Stimulated activated CD8-positive, alpha-beta memory T cell treated with anti-CD3 and anti-CD28 coated beads, Interleukin-15, amount 100 ng/mL, for 48 hours (primary cell): ENCODE measurements around the gene GAS1.

Source experiments
- DNase-seq, 2 donors: peaks; one replicate each; pipeline ENCODE4 v3.0.0-alpha.2; 2020; ENCODE audit warnings: low read depth in 2 of 2

The GAS1 gene

DNA sequence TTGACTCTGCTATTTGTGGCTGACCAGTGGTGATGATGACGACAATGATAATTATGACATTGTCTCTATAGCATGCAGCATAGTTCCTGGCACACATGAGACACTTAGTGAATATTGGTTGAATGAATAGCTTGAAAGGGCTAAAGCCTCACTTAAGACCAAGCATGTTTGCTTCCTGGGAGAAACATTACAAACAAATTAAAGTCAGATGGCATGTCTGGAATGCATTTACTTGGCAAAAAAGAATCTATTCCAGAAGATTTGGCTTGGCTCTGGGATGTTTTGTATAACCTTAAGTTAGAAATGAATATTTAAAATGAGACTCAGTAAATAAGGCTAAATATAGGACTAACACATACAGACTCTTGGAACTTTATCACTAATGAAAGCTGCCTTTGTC is 21.6 kb downstream of the GAS1 start:
- no peak for DNase-seq

DNA sequence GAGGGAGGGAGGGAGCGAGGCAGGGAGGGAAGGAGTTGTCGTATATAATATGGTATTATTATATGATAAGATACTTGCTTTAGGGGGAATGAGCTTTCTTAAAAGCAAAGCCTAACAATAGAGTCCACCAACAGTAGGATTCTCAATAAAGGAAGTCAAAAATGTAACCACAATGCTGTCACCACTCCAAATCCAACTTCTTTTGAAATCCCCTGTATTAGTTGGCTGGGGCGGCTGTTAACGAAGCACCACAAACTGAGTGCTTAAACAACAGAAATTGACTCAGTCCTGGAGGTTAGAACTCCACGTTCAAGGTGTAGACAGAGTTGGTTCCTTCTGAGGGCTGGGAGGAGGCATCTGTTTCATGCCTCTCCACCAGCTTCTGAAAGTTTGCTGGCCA is 23.1 kb downstream of the GAS1 start:
- no peak for DNase-seq

DNA sequence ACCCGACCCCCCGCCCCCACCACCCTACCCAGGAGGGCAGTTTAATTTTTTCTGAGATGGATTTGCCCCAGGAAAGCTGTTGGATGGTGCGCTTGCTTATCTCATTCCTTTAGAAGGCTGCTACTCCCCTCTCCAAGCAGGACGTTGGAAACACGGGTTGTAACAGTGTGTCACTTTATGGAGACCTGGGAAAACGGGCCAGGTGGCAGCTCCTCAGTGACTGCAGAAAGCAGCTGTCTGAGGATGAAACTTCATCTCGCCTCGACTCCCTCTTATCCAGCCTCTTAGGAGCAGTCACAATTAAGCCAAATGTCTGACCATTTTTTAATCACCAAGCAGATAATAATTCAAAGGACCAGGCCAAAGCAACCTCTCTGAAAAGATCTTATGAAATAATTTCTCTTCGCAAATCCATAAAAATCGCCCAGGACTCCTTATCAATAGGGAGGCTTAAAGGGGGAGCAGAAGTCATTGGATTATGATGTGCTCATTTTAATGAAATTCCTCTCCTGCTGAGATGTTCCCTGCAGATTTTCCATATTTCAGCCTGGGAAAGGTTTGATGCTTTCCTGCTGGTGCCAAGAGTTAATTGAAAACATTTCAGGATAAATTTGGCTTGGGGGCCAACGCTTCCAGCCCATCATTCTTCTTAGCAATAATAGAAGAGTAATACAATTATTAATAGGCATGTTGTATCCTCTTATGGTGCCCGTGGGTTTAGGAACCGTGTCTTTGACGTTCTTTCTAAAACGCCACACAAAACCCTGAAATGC is 26.0 kb downstream of the GAS1 start:
- no peak for DNase-seq

DNA sequence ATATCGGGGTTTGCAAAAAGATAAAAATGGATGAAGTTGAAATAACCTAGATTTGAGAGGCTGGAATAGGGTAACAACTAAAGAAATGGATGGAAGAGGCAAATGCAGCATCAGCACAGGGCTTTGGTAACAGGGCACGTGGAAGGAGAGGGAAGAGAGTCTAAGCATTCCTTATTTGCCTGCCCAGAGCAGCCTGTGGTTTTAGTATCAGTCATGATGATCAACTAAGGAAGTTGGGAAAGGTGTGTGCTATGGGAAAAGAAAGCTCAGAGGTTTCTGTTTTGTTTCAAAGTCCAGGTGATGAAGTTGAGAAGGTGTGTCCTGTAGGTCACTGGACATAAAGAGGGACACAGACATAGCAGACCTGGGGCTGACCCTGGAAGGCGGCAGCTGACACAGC is 28.8 kb downstream of the GAS1 start:
- no peak for DNase-seq

DNA sequence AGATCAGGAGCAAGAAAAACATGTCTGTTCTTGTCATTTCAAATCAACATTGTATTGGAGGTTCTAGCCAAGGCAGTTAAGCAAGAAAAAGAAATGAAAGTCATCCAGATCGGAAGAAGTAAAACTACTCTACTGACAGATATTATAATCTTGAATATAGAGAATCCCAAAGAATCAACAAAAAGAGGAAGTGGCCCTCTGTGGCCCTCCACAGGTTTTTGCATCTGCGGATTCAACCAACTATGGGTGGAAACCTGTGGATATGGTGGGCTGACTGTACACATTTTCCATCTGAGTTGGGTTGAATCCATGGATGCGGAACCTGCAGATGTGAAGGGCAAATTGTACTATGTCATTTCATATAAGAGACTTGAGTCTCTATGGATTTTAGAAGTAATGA is 35.1 kb downstream of the GAS1 start:
- no peak for DNase-seq

DNA sequence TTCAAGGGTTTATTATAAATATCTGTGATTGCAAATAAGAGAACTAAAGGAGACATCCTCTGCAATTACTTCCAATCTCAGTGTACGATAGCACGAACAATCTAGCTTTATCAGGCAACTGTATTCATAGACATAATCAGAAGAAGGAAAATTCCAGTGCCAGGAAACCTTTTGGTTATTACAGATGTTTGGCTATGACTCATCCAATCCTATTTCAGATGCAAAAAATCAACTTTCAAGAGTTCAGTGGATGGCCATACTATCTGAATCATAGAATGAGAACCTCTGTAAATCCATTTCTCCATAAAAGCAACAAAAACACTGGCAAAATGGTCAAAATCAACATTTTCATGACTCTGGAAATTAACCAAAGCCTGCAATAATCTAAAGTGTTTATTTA is 37.9 kb downstream of the GAS1 start:
- no peak for DNase-seq

DNA sequence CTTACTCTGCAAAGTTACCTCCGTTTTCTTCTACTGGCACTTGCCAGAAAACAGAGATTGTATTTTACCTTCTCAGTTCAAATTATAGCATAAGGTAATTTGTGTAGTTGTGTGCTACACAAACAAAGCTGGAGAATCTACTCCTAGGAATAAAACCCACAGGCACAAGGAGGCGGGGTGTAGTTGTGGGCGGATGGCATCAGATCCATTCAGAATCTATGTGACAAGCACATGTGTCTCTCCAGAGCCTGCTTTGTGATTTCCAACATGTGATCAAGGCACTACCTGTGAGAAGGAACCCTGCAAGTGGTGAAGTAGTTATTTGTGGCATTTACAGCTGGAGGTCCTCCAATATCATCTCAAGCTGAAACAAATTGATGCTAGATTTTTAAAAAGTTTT is 39.0 kb downstream of the GAS1 start:
- DNase-seq = no peak

DNA sequence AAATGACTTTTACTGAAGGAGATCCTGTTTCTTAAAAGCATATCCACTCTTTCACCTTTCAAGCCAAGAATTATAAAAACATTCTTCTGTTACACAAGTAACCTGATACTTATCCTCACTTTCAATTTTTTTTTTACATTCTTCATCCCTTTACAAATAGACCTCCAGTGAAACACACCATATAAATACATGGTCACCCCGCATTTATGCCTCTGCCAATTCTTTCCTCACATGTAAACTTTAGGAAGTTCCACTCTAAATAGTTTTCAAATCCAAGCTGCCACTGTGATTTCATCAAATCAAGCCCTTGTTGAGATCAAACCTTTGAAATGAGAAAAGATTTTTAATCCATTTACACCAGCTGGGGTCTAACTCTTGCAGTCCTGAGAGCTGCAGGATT is 40.0 kb downstream of the GAS1 start:
- DNase-seq = no peak

DNA sequence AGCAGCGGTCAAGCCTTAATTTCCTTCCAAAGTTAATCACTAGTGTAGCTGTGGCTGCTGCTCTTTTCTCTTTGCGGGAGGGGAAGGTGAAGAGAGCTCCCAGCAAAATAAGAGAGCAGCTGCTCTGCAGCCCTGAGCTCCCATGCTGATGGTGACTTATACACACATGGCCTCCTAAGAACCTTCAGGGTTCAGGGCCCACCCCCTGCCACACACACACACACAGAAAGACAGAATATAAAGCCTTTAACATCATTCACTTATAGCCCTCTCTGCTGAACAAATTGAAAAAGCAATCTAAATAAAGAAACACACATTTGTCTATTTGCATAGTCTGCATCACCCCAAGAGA is 43.6 kb downstream of the GAS1 start:
- no peak for DNase-seq

DNA sequence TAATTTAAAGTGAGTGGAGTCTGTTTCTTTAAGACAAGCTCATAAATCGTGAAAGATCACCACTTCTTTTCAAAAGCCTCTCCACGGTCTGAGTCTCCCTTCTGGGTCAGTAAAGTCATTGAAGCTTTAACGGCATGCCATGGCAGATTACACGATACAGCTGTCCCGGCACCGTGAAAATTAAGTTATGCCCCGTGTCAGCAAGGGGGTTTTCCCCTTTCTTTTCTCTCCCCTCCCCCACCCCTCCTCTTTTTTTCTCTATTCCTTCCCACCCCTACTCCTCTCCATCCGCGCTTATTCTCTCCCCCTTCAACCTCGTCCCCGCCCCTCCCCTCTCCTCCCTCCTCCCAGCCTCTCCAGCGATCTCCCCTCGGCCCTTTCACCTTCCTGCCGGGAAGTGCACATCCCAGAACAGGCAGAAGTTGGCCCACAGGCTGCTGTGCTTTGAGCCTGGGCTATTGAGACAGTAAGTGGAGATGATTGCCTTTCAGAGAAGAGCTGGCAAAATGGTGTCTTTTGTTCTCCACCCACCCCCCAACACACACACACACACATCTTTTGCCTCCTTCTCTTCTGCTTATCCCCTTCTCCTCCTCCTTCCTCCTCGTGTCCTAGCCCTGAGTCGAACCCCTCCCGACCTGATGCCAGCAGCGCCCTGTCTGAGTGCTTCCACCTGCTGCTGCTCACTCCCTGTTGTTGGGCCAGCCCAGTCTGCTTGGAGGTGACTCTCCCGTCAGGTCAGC is 44.1 kb downstream of the GAS1 start:
- DNase-seq = no peak

DNA sequence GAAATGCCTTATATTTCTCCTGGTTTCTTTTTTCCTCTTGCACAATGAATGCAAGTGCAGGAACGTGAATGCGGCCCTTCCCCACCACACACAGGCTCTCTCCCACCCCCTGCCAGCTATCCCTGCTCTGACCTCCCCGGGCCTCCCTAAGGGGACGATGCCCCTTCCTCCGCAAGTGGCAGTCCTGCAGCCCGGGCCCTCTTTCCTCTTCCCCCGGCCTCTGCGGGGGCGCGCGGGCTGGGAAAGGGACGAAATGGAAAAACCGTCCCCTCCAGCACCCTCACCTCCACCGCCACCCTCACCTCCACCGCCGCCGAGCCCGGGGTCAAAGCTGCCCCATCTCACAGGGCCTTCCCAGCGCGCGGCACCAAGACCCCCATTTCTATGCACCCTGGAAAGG is 44.7 kb downstream of the GAS1 start:
- DNase-seq = no peak

DNA sequence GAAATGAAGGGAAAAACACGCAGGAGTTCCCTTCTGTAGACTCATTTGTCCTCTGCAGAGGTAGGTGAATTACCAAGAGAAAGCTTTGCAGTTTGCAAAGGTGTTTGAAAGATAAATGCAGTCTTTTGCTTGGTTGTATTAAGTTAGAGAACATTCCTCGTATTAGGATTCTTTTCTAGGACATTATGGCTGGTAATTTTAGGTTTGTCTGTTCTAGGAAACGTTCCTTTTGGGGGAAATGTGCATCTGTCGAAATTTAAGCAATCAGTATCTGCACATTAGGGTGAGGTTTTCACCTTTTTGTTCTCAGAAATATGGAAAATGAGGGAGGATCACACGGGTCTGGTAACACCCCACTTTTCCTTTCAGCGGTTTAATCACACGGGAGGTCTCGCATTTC is 45.1 kb downstream of the GAS1 start:
- DNase-seq = no peak

DNA sequence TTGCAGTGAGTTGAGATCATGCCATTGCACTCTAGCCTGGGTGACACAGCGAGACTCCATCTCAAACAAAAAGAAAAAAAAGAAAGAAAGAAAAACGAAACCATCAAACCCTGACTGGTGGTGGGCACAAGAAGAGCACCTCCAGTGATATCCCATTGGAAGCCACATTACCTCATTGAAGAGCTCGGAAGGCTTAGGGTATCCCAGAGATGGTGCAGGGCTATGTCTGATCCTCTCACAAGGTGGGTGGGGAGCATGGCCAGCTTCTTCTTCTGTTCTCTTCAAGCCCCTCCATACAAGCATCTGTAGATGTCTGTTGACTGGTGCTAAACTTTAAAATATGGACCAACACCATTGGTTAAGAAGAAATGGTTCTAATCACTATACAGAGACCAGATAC is 45.8 kb downstream of the GAS1 start:
- no peak for DNase-seq
